Measurements from ENCODE around the gene FAIM2.

DNA sequence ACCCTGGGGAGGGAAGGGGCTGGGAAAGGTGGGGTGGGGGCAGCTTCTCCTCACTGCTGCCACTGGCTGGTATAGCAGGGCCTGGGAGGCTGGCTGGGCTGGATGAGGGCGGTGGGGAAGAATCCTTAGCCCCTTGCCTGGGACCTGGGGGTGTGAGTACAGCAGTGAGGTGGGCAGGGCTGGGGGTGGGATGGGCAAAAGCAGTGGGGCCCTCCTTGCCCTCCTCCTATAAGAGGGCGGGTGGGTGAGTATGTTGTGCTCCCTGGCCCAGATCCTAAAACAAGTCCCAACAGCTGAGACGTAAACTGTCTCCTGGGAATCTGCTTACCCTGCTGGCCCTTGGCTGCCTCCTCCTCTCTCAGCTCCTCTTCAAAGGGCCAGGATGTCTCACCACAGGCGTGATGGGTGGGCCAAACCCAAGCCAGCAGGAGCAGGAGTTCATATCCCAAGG, 77.7 kb downstream of the FAIM2 start:
- no peak for TF ChIP-seq POLR2A (IDR thresholded peaks at IDR 0.05; ENCODE audit: low read depth, low read length)
- no peak for TF ChIP-seq POLR2AphosphoS5 (IDR thresholded peaks at IDR 0.05; ENCODE audit: low read depth, low read length)
- no peak for TF ChIP-seq TAF1 (IDR thresholded peaks at IDR 0.05; ENCODE audit: low read depth, low read length)
- no peak for TF ChIP-seq POU2F2 (IDR thresholded peaks at IDR 0.05; ENCODE audit: low read depth, low read length)
- TF ChIP-seq SPI1 (IDR thresholded peaks at IDR 0.05; ENCODE audit: low read depth, low read length) = no peak
